Stimulated activated memory B cell treated with anti-CD40 and anti-IgM and Interleukin-4, amounts not matched to agents 10 μg/mL and 1 μg/mL and 100 μg/mL, for 72 hours (primary cell): ENCODE measurements around the gene MYH11.

Experiments
- ATAC-seq: fragments of 150-1000 bp; cut with Tn5 transposase; 2 replicates; pipeline ENCODE4 v1.10.0; 2021
- H3K27ac Mint-ChIP-seq: one replicate; pipeline ENCODE4 v1.8.0; 2022; ENCODE audit warnings: mild to moderate bottlenecking, mixed read lengths
- H3K27me3 Mint-ChIP-seq: one replicate; pipeline ENCODE4 v1.8.0; 2022; ENCODE audit warnings: mixed read lengths
- H3K36me3 Mint-ChIP-seq: one replicate; pipeline ENCODE4 v1.8.0; 2022; ENCODE audit warnings: mixed read lengths
- H3K4me1 Mint-ChIP-seq: one replicate; pipeline ENCODE4 v1.8.0; 2022; ENCODE audit warnings: mixed read lengths
- H3K4me3 Mint-ChIP-seq: one replicate; pipeline ENCODE4 v1.8.0; 2022; ENCODE audit warnings: mild to moderate bottlenecking, moderate library complexity, mixed read lengths
- H3K9me3 Mint-ChIP-seq: one replicate; pipeline ENCODE4 v1.8.0; 2022; ENCODE audit warnings: mixed read lengths

The MYH11 gene

DNA sequence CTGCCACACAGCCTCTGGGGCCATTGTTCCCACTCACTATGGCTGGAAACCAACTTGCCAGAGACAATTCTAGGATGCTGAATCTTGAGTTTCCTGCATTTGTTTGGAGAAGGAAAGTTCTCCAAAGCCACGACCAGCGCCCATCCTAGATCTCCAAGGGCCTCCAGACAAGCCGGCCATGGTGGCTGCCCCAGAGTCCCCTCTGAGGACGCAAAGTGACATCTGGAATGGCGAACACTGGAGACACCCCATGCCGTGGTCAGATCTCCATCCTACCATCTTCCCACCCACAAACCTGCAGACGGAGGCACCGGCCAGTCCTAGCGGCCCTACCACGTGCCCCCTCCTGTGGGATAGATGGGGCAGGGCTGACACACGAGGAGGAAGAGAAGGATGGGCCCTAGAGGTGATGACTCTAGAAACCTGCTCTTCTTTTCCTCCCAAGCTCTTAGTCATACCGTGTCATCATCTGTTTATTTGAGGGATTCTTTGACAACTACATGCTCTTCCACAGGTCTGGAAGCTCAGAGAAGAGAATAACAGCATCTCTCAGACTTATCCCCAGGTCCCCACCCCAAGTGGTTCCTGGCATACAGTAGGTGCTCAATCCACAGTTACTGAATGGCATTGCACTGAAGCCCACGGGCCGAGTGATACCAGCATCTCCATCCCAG, 71.3 kb downstream of the MYH11 start:
- H3K36me3 Mint-ChIP-seq: no peaks in the 10 kb centered on the region
- H3K27ac Mint-ChIP-seq: no peak overlapping the region
- ATAC-seq: no peak
- H3K27me3 Mint-ChIP-seq: peaks cover 5% of the 10 kb centered on the region
- H3K9me3 Mint-ChIP-seq: no peaks in the 10 kb centered on the region
- no peaks in the 10 kb centered on the region for H3K4me1 Mint-ChIP-seq
- H3K4me3 Mint-ChIP-seq: no peak overlapping the region

DNA sequence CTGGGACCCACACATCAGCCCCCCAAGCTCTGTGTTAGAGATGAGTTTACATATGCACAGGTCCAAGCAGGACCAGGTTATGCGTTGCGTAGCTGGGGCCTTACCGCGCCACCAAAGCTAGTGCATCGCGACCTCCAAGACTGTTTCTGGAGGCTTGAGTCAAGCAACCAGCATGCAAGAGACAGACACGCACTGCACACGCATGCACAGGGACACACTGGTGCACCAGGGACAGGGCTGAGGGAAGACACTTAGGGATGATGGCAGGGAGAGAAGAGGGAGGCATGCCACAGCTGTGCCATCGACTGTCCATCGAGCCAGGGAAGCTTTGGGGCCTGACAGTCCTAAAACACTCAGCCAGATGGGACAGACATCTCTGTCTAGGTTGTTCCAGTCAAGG, 72.8 kb downstream of the MYH11 start:
- peaks cover 5% of the 10 kb centered on the region for H3K27me3 Mint-ChIP-seq
- no peak overlapping the region for H3K4me3 Mint-ChIP-seq
- no peaks in the 10 kb centered on the region for H3K4me1 Mint-ChIP-seq
- no peaks in the 10 kb centered on the region for H3K9me3 Mint-ChIP-seq
- ATAC-seq: no peak
- H3K27ac Mint-ChIP-seq: no peak overlapping the region
- no peaks in the 10 kb centered on the region for H3K36me3 Mint-ChIP-seq

DNA sequence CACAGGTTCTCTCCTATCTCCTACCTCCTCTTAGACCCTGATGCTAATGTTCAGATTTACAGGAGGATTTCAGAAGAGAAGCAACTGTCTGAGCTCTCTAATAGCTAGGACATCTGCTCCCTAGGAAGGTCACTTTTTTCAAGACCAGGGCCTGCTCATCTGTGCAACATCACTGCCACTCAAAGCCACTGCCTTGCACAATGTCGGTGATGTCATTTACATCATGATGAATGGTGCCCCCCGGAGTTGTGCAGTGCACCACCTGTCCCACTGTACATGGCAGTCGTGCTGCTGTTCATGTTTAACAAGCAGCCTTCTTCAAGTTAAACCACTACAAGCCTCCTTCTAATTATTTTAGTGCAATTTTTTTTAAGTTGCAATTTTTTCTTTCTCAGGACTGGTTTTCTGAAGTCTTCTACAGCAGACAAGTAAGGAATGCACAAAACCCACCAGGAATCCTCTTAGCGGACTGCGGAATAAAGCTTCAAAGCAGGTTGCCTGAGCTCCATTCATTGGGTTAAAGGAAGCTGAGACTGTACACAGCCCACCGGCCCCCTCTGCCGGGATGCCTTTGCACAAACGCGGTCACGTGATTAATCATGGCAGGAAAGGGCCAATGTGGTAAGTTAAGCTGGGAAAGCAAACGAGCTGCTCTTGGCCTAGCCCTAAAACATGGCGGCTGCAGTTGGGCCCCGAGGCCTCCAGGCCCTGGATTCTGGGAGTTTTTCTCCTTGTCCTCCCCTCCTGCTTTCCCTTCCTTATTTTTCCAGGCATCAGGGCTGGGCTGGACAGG, 74.1 kb downstream of the MYH11 start:
- Mint-ChIP-seq H3K4me3 (no peak overlapping the region), H3K4me1 (no peaks in the 10 kb centered on the region), H3K27me3 (no peaks in the 10 kb centered on the region), H3K36me3 (no peaks in the 10 kb centered on the region), H3K27ac (no peak overlapping the region), H3K9me3 (no peaks in the 10 kb centered on the region)
- ATAC-seq: no peak

DNA sequence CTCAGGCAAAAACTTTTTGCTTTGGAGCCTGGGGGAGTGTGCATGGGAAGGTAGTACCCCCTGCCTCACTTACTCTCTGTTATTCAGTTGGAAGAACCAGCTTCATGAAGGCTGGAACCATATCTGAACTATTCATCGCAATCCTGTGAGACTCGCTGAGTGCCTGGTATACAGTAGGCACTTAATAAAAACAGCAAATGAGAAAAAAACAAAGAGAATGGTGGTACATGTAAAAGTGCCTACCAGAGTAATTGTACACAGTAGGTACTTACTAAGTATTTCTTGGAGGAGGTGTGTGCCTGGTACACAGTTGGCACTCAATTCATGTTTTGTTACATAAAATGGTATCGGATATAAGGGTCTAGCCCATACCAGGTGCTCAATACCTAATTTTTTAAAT, 75.2 kb downstream of the MYH11 start:
- Mint-ChIP-seq H3K36me3 (no peaks in the 10 kb centered on the region), H3K9me3 (no peaks in the 10 kb centered on the region), H3K27ac (no peak overlapping the region), H3K27me3 (no peaks in the 10 kb centered on the region), H3K4me1 (no peaks in the 10 kb centered on the region), H3K4me3 (no peak overlapping the region)
- ATAC-seq: no peak

DNA sequence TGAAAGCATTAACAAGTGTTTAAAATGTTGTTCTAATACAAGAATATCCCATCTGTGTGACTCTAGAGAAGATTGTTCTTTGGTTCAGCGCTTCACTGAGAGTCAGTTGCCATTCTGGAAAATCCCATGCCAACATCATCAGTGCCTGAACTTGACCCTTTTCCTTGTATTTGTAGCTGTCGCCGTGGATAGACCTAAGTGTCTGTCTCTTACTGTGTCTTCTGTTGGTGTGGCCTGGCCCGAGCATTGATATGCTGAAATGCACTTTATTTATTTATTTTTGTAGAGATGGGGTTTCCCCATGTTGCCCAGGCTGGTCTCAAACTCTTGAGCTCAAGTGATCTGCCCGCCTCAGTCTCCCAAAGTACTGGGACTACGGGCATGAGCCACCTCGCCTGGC, 76.0 kb downstream of the MYH11 start:
- Mint-ChIP-seq H3K27me3 (peaks cover 8% of the 10 kb centered on the region), H3K36me3 (no peaks in the 10 kb centered on the region), H3K9me3 (no peaks in the 10 kb centered on the region), H3K4me3 (no peak overlapping the region), H3K4me1 (no peaks in the 10 kb centered on the region), H3K27ac (no peak overlapping the region)
- no peak for ATAC-seq

DNA sequence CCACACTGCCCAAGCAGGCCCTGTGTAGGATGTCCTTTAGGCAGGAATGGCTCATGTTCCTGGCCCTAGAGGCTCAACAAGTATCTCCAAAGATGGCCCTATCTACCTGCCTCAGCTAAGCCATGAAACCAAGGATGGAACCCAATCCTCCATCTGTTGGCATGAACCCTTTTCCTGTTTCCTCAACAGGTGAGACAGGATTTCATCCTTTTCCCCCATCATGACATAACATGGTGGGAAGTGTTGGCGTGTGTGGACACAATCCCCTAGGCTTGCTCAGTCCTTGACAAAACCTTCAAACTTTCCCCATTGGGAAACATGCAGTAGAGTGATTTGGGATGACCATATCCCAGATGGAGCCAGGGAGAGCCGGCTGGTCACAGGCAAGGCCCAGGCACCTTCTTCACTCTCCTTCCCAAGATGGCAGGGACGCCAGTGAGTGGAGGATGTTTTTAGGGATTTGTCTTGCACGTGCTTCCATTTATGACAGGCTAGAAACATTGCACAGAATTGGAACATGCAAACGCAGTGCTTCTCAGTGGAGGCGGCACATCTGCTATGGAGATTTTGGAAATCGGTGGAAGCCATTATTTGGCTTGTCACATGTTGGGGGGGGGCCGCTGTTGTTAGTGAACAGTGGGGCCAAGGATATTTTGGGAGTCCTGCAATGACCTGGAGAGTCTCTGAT, 77.0 kb downstream of the MYH11 start:
- Mint-ChIP-seq H3K4me1 (no peaks in the 10 kb centered on the region), H3K27me3 (peaks cover 9% of the 10 kb centered on the region), H3K9me3 (no peaks in the 10 kb centered on the region), H3K36me3 (no peaks in the 10 kb centered on the region), H3K27ac (no peak overlapping the region), H3K4me3 (no peak overlapping the region)
- no peak for ATAC-seq

DNA sequence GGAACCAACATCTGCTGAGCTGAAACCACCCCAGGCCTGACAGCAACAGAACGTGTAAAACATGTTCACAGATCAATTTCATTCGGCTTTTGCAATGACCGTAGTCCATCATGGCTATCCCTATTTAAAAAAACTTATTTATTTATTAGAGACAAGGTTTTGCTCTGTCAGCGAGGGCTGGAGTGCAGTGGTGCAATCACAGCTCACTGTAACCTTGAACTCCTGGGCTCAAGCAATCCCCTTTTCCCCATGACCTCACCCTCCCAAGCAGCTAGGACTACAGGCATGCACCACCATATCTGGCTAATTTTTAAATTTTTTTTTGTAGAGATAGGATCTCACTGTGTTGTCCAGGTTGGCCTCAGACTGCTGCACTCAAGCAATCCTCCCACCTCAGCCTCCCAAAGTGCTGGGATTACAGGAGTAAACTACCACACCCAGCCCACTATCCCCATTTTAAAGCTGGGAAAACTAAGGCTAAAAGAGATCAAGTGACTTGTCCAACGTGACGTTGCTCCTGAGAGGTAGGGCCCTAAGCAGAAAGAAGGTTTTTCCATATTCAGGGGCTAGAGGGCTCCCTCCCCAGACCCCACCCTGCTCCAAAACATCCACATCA, 77.7 kb downstream of the MYH11 start:
- Mint-ChIP-seq H3K36me3 (no peaks in the 10 kb centered on the region), H3K27ac (no peak overlapping the region), H3K27me3 (peaks cover 9% of the 10 kb centered on the region), H3K9me3 (no peaks in the 10 kb centered on the region), H3K4me3 (no peak overlapping the region), H3K4me1 (no peaks in the 10 kb centered on the region)
- ATAC-seq: no peak

DNA sequence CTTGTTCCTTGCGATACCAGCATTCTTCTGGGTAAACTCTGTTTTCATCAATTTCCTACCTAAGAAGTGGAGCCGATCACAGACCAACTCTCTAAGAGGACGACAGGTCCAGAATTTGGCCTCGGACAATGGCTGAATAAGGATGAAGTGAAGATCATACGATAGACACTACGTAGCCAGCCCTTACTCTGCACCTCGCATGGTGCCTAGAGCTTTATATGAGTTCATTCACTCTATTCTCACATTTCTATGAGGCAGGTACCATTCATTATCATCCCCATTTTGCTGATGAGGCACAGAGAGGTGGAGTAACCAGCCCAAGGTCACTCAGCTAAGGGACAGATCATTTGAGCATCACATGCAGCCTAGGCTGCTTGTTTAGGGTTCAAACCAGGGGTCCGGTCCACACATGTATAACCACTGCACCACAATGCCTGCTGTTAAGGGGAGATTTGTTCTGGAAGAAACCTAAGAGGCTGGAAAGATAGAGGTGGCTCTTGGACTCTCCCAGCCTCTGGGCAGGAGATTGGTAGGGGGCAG, 78.6 kb downstream of the MYH11 start:
- no peaks in the 10 kb centered on the region for H3K36me3 Mint-ChIP-seq
- H3K27me3 Mint-ChIP-seq: peaks cover 9% of the 10 kb centered on the region
- no peaks in the 10 kb centered on the region for H3K9me3 Mint-ChIP-seq
- no peak for ATAC-seq
- H3K4me3 Mint-ChIP-seq: no peak overlapping the region
- H3K27ac Mint-ChIP-seq: no peak overlapping the region
- no peaks in the 10 kb centered on the region for H3K4me1 Mint-ChIP-seq

DNA sequence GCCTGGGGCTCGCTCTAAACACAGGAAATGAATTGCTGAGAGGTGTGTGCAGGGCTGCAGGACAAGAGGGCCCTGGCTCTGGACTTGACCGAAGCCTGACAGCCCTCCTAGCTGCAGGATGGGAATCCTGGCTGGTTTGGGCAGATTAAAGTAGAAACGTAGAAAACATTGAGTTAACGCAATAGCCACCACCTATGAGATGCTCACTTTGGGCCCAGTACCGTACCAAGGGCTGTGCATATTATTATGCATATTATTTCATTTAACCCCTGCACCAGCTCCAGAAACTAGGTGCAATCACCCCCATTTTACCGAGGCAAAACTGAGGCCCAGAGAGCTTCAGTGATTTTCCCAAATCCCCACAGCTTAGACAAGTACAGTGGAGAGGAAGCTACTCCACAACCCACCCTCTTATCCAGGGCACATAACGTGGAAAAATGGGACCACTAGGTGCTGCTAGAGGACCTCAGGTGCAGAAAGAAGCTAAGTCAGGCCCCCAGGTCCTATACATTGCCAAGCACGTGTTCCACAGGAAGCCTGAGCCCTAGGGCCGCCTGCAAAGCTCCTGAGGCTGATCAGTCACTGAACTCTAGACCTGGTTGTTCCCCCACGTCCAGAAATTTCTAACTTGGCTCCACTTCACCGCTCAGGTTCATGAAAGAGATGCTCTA, 79.2 kb downstream of the MYH11 start:
- Mint-ChIP-seq H3K4me3 (no peak overlapping the region), H3K36me3 (no peaks in the 10 kb centered on the region), H3K27me3 (peaks cover 9% of the 10 kb centered on the region), H3K27ac (no peak overlapping the region), H3K4me1 (no peaks in the 10 kb centered on the region), H3K9me3 (no peaks in the 10 kb centered on the region)
- no peak for ATAC-seq

DNA sequence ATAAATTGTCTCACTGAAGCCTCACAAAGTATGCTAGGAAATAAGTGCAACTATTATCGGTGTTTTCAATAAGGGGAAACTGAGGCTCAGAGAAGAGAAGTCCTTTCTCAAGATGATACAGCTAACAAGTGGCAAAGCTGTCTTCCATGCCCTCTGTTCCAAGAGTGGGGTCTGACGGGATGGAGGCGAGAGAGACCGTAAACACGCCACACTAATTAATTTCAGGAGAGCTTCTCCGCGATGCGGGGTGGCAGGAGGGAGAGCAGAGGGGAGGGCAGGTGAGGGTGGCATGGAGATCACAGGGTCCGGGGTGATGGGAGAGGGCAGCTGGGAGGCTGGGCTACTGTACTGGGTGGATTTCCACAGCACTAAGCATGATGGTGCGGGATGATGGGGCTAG, 80.3 kb downstream of the MYH11 start:
- no peak overlapping the region for H3K4me3 Mint-ChIP-seq
- H3K9me3 Mint-ChIP-seq: no peaks in the 10 kb centered on the region
- peaks cover 9% of the 10 kb centered on the region for H3K27me3 Mint-ChIP-seq
- H3K4me1 Mint-ChIP-seq: no peaks in the 10 kb centered on the region
- ATAC-seq: no peak
- no peaks in the 10 kb centered on the region for H3K36me3 Mint-ChIP-seq
- H3K27ac Mint-ChIP-seq: no peak overlapping the region

DNA sequence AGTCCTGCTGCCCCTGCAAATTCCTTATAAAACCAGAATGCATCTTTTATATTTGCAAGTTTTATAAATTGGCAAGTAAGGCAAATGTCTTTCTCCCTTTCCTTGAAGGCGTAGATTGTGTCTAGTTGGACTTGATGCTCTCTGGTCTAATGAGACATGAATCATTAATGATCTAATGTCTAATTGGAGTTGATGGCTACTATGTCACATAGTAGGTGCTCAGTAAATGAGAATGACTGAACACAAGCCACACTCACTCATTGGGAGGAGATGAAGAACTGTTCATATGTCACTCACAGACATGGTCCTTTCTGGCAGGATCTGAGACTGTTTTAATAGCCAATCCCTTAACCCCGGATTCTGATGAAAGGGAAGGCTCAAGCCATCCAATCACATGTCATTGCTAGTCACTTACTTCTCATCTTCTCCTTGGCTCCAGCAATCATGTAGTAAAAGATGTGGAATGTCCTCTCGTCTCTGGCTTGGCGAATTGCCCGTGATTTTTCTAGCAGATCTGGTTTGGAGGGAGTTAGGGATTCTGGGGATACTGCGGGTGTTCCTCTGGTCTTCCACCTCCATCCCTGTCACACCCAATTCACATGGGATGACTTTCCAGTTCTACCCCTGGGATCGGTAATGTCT, 81.0 kb downstream of the MYH11 start:
- Mint-ChIP-seq H3K27me3 (peaks cover 9% of the 10 kb centered on the region), H3K4me1 (no peaks in the 10 kb centered on the region), H3K9me3 (no peaks in the 10 kb centered on the region), H3K27ac (no peak overlapping the region), H3K4me3 (no peak overlapping the region), H3K36me3 (no peaks in the 10 kb centered on the region)
- no peak for ATAC-seq

DNA sequence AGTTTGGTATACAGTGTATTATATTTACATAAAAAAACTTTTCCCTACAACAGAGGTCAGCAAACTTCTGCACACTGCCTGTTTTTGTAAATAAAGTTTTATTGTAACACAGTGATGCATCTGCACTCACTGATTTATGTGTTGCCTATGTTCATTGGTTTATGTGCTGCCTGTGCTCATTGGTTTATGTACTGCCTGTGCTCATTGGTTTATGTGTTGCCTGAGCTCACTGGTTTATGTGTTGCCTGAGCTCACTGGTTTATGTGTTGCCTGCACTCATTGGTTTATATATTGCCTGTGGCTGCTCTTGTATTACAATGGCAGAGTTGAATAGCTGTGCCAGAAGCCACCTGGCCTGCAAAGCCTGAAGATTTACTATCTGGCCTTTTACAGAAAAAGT, 81.6 kb downstream of the MYH11 start:
- H3K4me3 Mint-ChIP-seq: no peak overlapping the region

DNA sequence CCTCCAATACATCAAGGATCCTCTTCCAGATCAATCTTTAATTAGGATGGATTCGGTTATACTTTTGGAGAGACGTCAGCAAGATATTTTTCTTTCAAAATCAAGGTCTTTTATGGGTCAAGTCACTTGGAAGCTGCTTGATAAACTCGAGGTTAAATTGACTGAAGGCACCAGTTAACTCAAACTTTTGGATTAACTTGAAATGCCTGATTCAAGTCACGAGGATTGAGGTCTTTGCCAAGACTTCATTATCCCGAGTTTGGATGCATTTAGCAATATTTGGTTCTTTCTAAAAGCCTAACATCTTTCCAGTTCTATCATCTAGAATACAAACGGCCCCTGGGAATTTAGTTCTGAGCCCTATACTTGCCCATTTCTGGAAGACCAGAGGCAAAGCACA, 82.9 kb downstream of the MYH11 start:
- no peak overlapping the region for H3K27ac Mint-ChIP-seq
- no peaks in the 10 kb centered on the region for H3K9me3 Mint-ChIP-seq
- no peak overlapping the region for H3K4me3 Mint-ChIP-seq
- ATAC-seq: no peak
- H3K36me3 Mint-ChIP-seq: no peaks in the 10 kb centered on the region
- no peaks in the 10 kb centered on the region for H3K4me1 Mint-ChIP-seq
- peaks cover 9% of the 10 kb centered on the region for H3K27me3 Mint-ChIP-seq

More for the DNA sequence above, 81.6 kb downstream of the MYH11 start:
- no peak for ATAC-seq
- no peak overlapping the region for H3K27ac Mint-ChIP-seq
- no peaks in the 10 kb centered on the region for H3K9me3 Mint-ChIP-seq
- H3K27me3 Mint-ChIP-seq: peaks cover 9% of the 10 kb centered on the region
- H3K4me1 Mint-ChIP-seq: no peaks in the 10 kb centered on the region
- no peaks in the 10 kb centered on the region for H3K36me3 Mint-ChIP-seq

DNA sequence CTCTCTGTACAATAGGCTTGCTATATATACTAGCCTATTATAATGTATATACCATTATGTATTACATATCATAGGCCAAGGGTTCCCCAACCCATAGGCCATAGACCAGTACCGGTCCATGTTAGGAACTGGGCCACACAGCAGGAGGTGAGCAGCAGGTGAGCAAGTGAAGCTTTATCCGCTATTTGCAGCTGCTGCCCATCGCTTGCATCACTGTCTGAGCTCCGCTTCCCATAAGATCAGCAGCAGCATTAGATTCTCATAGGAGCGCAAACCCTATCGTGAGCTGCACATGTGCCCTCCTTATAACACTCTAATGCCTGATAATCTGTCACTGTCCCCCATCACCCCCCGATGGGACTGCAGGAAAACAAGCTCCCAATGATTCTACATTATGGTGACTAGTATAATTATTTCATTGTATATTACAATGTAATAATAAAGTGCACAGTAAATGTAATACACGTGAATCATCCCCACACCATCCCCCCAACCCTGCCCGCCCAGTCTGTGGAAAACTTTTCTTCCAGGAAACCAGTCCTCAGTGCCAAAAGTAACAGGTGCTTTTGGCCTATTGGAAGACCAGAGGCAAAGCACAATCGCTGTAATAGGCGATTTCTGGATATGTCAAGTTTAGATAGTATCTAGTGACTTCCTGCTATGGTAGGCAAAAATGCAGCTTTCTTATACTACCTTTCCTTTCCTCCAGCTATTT, 84.1 kb downstream of the MYH11 start:
- H3K4me3 Mint-ChIP-seq: no peak overlapping the region
- H3K27ac Mint-ChIP-seq: no peak overlapping the region
- peaks cover 9% of the 10 kb centered on the region for H3K27me3 Mint-ChIP-seq
- H3K4me1 Mint-ChIP-seq: no peaks in the 10 kb centered on the region
- no peak for ATAC-seq
- H3K36me3 Mint-ChIP-seq: no peaks in the 10 kb centered on the region
- no peaks in the 10 kb centered on the region for H3K9me3 Mint-ChIP-seq
